ENCODE measurements around the gene GGACT.

DNA sequence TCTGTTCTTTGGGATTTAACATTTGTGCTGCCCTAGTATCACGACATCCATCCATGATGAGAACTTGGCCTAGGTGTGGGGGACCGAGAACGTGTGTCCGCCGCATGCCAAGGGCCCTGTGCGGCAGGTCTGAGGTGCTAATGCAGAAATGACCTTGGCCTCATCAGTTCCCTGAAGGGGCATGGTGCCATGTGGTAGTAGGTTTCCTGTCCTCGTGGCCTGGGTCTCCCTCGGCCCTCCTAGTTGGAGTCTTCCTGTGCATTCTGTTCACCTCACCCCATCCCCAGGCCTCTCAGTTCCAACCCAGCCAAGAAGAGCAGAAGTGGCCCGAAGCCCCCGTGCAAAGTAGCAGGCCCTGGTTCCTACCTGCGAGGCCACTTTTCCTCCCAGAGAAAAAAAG lies 59.8 kb downstream of the GGACT start:
- TF ChIP-seq, protein P1, sequence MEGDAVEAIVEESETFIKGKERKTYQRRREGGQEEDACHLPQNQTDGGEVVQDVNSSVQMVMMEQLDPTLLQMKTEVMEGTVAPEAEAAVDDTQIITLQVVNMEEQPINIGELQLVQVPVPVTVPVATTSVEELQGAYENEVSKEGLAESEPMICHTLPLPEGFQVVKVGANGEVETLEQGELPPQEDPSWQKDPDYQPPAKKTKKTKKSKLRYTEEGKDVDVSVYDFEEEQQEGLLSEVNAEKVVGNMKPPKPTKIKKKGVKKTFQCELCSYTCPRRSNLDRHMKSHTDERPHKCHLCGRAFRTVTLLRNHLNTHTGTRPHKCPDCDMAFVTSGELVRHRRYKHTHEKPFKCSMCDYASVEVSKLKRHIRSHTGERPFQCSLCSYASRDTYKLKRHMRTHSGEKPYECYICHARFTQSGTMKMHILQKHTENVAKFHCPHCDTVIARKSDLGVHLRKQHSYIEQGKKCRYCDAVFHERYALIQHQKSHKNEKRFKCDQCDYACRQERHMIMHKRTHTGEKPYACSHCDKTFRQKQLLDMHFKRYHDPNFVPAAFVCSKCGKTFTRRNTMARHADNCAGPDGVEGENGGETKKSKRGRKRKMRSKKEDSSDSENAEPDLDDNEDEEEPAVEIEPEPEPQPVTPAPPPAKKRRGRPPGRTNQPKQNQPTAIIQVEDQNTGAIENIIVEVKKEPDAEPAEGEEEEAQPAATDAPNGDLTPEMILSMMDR (IDR thresholded peaks at IDR 0.05) = no peak
- TF ChIP-seq POLR2A (IDR thresholded peaks at IDR 0.05) = no peak
